CD1c-positive myeloid dendritic cell (primary cell): ENCODE data around the gene SORCS3.

Experiments
- DNase-seq: peaks from one replicate; pipeline ENCODE4 v3.0.0-alpha.2; 2016; ENCODE audit errors: extremely low spot score

Gene SORCS3

GRCh38 chr10:104641187-104641936 lies at the start of gene SORCS3:
Gene SORCS3 (plus strand): TSS chr10:104641290.
- no peak for DNase-seq

- no peak for DNase-seq
These were observed 49.6 kb upstream of the SORCS3 start for GRCh38 chr10:104591441-104591840.

- peak; percentile 37 for DNase-seq
These were observed 39.9 kb upstream of the SORCS3 start for GRCh38 chr10:104601166-104601565.

- no peak for DNase-seq
These were observed 32.8 kb upstream of the SORCS3 start for GRCh38 chr10:104608091-104608828.

- no peak for DNase-seq
These were observed 28.4 kb upstream of the SORCS3 start for GRCh38 chr10:104612571-104613205.

- DNase-seq, result no peak
These were observed 27.7 kb upstream of the SORCS3 start for GRCh38 chr10:104613406-104613805.

GRCh38 chr10:104614245-104614831 lies 26.8 kb upstream of the SORCS3 start:
- DNase-seq, result peak; percentile 50

- DNase-seq, result no peak
These were observed 26.0 kb upstream of the SORCS3 start for GRCh38 chr10:104615136-104615535.

- no peak for DNase-seq
These were observed 23.3 kb upstream of the SORCS3 start for GRCh38 chr10:104617831-104618230.

- DNase-seq, result no peak
These were observed 18.9 kb upstream of the SORCS3 start for GRCh38 chr10:104622175-104622574.

GRCh38 chr10:104622598-104623209 lies 18.4 kb upstream of the SORCS3 start:
- no peak for DNase-seq

GRCh38 chr10:104630731-104631130 lies 10.4 kb upstream of the SORCS3 start:
- DNase-seq, result no peak

GRCh38 chr10:104631946-104632345 lies 9.1 kb upstream of the SORCS3 start:
- DNase-seq, result no peak

- no peak for DNase-seq
These were observed 2.1 kb upstream of the SORCS3 start for GRCh38 chr10:104638861-104639589.

GRCh38 chr10:104639590-104640338 lies 1.3 kb upstream of the SORCS3 start:
- DNase-seq, result no peak

GRCh38 chr10:104640339-104641186 lies 527 bp upstream of the SORCS3 start:
- no peak for DNase-seq

- DNase-seq, result no peak
These were observed 1.0 kb downstream of the SORCS3 start for GRCh38 chr10:104641937-104642657.

GRCh38 chr10:104642658-104643302 lies 1.7 kb downstream of the SORCS3 start:
- no peak for DNase-seq
